Mucosa of stomach (tissue), 1 donor: ENCODE data around the gene PRICKLE2.

Experiments used
- H3K27me3 ChIP-seq: one replicate; pipeline ENCODE4 v1.7.0; 2013; ENCODE audit warnings: mild to moderate bottlenecking, low read length; ENCODE audit not compliant: control insufficient read depth, insufficient read depth
- H3K36me3 ChIP-seq: one replicate; pipeline ENCODE4 v1.7.0; 2013; ENCODE audit warnings: low read length; ENCODE audit not compliant: control insufficient read depth, insufficient read depth
- H3K4me1 ChIP-seq: one replicate; pipeline ENCODE4 v1.7.0; 2013; ENCODE audit warnings: mild to moderate bottlenecking, low read length; ENCODE audit not compliant: control insufficient read depth, insufficient read depth
- H3K4me3 ChIP-seq: one replicate; pipeline ENCODE4 v1.7.0; 2013; ENCODE audit warnings: low read length
- H3K9ac ChIP-seq: one replicate; pipeline ENCODE4 v1.7.0; 2013; ENCODE audit warnings: mild to moderate bottlenecking, low read length, moderate library complexity
- H3K9me3 ChIP-seq: one replicate; pipeline ENCODE4 v1.7.0; 2013; ENCODE audit warnings: mild to moderate bottlenecking, low read length, moderate library complexity; ENCODE audit not compliant: control insufficient read depth
- donor health status: Pancreatic carcinoma.

Gene PRICKLE2

DNA sequence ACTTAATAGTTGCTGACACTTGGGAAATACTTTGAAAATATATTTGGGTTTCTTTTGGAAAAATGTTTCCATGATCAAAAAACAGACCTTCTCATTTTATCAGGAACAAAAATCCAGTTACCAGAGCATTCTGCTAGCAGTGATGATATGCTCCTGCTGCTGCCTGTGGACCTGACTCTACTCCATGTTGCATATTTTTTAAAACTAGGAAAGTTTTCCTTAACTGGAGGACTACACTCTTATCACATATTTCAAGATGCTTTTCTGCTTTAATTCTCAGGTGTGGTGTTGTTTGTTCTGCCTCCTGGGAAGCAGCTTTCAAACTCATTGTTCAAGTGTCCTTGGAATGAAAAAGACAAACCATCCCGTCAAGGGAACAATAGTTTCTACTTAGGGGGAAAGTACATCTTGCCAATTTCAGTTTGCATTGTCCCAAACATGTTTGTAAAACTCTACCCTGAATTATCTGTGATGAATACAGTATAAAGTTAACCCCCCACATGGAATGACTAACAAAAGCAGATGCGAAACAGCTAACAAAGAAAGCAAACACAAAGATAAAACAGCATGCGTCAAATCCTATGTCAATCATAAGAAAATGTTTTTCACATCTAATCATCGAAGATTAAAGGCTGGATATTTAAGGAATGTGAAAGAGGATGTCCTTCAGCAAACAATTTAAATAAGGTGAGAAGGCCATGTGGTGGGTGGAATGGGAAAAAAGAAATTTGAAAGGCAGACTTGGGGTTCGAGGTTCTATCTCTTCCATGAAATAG lies 161.9 kb downstream of the PRICKLE2 start:
- Histone ChIP-seq H3K9ac (no peak overlapping the region), H3K36me3 (no peaks in the 10 kb centered on the region), H3K4me3 (no peak overlapping the region), H3K9me3 (no peaks in the 10 kb centered on the region), H3K4me1 (no peaks in the 10 kb centered on the region), H3K27me3 (no peaks in the 10 kb centered on the region)

DNA sequence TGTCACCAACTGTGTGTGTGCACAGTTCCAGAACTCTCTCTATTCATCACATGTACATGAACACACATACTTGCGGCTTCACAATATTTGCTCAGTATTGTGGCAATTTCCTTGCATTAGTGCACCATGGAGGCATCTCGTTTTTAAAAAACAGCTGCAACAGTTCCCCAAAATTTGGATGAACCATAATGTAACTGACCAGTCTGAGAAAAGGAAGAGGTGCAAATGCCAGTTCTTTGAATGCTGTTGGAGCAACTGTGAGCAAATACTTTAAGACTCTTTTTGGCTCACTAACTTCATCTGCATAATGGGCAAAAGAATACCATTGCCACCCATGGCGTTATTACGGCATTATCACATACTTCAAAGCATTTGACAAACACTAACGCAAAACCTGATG lies 163.6 kb downstream of the PRICKLE2 start:
- Histone ChIP-seq H3K9me3 (no peaks in the 10 kb centered on the region), H3K4me1 (no peaks in the 10 kb centered on the region), H3K4me3 (no peak overlapping the region), H3K27me3 (no peaks in the 10 kb centered on the region), H3K36me3 (no peaks in the 10 kb centered on the region), H3K9ac (no peak overlapping the region)

DNA sequence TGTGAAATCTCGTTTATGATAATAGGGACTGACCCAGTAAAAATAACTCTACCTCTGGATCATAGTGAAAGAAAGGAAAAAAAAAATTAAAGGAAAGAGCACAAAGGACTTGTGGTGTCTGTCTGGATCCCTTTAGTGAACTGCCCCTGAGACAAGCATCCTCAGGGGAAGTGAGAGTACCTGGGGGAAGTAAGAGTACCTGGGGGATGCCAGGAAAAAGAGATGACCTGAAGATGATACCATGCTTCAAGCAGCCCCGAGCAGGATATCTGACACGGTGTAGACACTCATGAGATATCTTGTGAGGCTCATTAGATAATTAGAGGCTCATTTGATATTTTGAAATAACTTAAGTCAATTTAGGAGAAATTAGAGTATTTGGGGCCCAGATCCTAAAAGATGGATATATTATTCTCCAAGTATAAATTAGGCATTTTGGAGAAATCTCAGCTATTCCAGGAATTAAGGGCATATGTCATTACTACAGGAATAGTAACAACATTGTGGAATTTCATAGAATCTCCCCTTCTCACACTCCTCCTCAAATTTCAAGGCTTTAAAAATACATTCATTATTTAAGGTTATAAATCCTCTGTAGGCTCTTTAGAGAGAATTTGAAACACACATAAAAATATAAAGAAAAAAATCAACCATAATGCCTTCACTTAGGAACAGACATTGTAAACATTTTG lies 165.6 kb downstream of the PRICKLE2 start:
- H3K36me3 ChIP-seq, result no peaks in the 10 kb centered on the region
- H3K4me3 ChIP-seq, result no peak overlapping the region
- H3K4me1 ChIP-seq, result no peaks in the 10 kb centered on the region
- H3K9me3 ChIP-seq, result no peaks in the 10 kb centered on the region
- H3K27me3 ChIP-seq, result no peaks in the 10 kb centered on the region
- no peak overlapping the region for H3K9ac ChIP-seq

DNA sequence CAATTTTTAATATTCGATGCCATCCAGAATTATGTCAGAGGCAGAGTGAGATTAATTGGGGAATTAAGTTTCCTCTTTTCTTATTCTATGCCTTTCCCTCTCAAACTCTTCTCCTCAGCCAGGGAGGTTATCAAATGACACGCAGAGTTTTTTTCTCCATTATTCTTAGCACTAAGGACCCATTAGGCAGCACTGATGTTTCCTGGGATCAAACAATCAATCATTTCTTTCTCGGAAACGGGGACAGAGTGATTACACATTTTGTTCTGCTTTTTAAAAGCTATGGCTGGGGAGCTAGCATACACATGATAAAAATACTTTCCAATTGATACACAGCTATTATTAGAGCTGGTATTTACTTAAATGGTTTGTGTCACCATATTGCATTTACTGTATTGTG lies 166.7 kb downstream of the PRICKLE2 start:
- H3K4me1 ChIP-seq, result no peaks in the 10 kb centered on the region
- H3K27me3 ChIP-seq, result no peaks in the 10 kb centered on the region
- H3K36me3 ChIP-seq, result no peaks in the 10 kb centered on the region
- H3K9me3 ChIP-seq, result no peaks in the 10 kb centered on the region
- H3K4me3 ChIP-seq, result no peak overlapping the region
- no peak overlapping the region for H3K9ac ChIP-seq

DNA sequence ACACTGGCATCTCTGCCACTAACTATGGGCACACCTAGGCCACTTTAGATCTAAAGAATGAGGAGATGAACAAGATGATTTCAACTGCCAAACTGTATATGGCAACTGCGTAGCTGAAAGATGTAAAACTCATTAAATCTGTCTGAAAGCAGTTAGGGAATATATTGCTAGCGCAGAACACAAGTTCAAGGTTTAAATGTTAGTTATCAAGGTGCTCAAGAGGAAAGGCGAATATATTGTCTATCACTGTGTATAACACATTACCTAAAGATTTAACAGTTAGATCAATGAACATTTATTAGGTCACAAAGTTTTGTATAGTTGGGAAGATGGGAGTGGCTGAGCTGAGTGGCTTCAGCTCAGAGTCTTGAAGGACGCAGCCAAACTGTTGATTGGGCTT lies 168.0 kb downstream of the PRICKLE2 start:
- Histone ChIP-seq H3K9ac (no peak overlapping the region), H3K36me3 (no peaks in the 10 kb centered on the region), H3K9me3 (no peaks in the 10 kb centered on the region), H3K4me1 (no peaks in the 10 kb centered on the region), H3K4me3 (no peak overlapping the region), H3K27me3 (no peaks in the 10 kb centered on the region)

DNA sequence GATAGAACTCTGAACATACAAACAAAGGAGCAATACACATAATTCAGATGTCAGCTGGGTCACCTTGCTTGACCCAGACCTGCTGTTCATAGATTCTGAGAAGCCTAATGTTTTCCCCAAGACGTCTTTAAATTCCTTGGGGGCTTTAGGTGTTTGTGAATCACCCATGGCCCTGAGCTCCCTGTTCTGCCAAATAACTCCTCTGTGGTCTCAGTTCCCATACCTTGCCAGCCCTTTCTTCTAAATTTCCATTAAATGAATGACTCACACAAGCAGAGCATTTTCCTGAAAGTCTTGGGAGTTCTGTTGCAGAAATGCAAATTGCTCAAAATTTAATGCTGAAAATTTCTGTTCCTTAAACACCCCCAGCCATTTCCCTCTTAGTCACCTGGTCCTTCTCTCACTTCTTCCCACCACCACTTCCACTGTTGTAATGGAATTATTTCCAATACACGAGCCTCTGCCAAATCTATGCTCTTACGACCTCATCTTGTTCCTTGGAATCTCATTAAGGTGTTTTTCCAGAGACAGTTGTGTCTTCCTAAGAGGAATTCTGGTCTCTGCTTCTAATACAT lies 168.6 kb downstream of the PRICKLE2 start:
- Histone ChIP-seq H3K9ac (no peak overlapping the region), H3K4me1 (no peaks in the 10 kb centered on the region), H3K4me3 (no peak overlapping the region), H3K9me3 (no peaks in the 10 kb centered on the region), H3K36me3 (no peaks in the 10 kb centered on the region), H3K27me3 (no peaks in the 10 kb centered on the region)

DNA sequence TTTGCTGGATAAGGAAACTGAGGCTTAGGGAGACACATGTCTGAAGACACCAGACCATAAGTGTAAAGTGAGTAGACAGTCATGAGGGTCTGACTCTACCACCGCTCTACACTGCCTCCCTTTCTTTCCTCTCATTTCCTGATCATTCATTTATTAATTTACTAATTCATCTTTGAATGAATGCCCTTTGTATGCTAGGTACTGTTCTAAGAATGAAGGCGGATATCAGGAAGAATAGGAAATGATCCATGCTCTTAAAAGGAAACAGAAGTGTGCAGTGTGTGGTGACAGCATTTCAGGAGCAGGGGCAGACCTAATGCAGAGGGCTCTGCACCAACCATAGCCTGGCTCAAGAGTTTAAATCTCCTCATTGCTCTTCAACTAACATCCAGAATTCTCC lies 170.2 kb downstream of the PRICKLE2 start:
- Histone ChIP-seq H3K36me3 (no peaks in the 10 kb centered on the region), H3K9ac (no peak overlapping the region), H3K9me3 (no peaks in the 10 kb centered on the region), H3K27me3 (no peaks in the 10 kb centered on the region), H3K4me3 (no peak overlapping the region), H3K4me1 (no peaks in the 10 kb centered on the region)

DNA sequence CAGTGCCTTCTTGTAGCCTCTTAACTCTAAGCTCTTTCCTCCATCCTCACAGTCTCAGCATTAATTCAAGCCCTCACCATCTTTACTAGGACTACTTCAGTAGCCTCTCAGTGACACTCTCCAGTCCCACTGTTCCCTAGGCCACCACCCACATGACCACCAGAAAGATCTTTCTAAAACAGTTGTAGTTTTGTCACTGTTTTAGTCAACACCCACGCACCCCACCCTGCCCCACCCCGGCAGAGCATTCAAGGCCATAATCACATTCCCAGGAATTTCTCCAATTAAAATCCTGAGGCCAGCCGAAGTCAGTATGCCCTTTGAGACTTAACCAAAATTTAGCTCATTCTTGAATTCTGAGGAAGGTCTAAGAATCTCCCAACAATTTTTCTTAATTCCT lies 170.8 kb downstream of the PRICKLE2 start:
- Histone ChIP-seq H3K4me1 (no peaks in the 10 kb centered on the region), H3K9ac (no peak overlapping the region), H3K9me3 (no peaks in the 10 kb centered on the region), H3K36me3 (no peaks in the 10 kb centered on the region), H3K27me3 (no peaks in the 10 kb centered on the region), H3K4me3 (no peak overlapping the region)

DNA sequence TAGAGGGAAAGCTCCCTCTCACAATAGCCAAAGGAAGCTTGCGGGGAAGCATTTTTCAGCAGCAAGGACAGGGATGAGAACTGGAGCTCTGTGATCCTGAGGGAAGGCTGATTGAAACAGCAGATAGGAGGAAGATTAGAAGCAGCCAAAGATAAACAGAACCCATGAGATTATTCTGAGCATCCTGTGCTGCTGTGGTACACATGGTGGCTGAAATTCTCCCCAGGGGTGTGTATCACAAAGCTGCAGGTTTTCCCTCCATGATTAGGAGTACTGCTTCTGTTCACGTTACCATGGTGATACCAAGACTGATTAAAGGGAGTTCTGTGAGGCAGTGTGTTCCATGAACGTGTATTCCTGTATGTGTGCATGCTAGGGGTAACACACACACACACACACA lies 171.7 kb downstream of the PRICKLE2 start:
- Histone ChIP-seq H3K36me3 (no peaks in the 10 kb centered on the region), H3K9me3 (no peaks in the 10 kb centered on the region), H3K4me1 (no peaks in the 10 kb centered on the region), H3K27me3 (no peaks in the 10 kb centered on the region), H3K4me3 (no peak overlapping the region), H3K9ac (no peak overlapping the region)

DNA sequence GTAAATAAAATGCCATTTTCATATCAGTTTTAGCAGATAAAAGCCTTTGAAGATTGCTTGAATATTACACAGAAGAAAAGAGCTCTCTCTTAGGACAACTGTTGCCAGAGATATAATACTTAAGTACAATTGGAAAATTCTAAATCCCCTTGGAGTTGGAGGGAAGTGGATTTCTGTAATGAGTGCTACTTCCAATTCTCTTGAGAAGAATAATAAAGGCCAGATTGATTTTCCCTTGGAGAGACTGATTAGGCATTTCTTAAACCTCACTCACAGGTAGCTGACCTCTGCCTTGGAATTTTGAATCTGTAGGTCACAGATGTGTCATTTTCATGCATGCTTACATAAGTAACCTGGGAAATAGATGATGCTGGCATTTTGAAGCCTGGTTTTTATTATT lies 172.1 kb downstream of the PRICKLE2 start:
- Histone ChIP-seq H3K4me3 (no peak overlapping the region), H3K9me3 (no peaks in the 10 kb centered on the region)

DNA sequence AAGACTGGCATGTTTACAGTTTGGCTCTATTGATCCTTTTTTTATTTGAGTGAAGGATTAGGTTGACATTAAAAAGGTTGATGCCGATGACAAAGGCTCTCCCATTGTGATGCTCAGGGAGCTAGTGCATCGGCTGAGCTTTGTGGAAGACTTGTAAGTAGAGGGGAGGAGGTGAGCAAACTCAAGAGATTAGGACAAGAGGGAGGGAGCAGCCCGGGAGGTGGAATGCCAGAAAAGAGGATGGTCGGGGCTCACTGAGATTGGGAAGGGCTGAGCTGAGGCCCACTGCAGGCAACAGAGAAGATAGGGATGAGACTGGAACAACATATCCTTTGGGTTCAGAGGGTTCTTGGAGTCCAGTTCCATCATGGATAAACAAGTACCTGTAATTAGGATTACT lies 175.4 kb downstream of the PRICKLE2 start:
- no peaks in the 10 kb centered on the region for H3K9me3 ChIP-seq
- no peaks in the 10 kb centered on the region for H3K4me1 ChIP-seq
- no peak overlapping the region for H3K4me3 ChIP-seq
- H3K9ac ChIP-seq, result no peak overlapping the region
- no peaks in the 10 kb centered on the region for H3K27me3 ChIP-seq
- no peaks in the 10 kb centered on the region for H3K36me3 ChIP-seq

More for the DNA sequence above, 172.1 kb downstream of the PRICKLE2 start:
- Histone ChIP-seq H3K36me3 (no peaks in the 10 kb centered on the region), H3K27me3 (no peaks in the 10 kb centered on the region), H3K9ac (no peak overlapping the region), H3K4me1 (no peaks in the 10 kb centered on the region)

DNA sequence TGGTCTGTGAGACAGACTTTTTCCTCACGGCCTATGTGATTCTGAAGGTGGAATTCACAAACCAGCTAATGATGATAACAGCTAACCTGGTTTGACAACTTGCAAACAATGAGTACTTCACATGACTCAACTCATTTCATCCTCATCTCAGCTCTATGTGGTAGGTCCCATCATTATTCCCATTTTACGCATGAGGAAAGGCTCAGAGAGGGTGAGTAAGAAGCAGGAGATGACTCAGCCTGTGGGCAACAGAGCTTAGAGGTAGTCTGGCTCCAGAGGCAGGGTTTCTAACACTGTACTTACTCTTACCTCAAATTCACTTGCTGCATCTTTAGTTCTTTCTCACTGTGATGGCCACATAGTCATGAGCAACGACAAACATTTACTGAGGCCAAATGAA lies 176.1 kb downstream of the PRICKLE2 start:
- Histone ChIP-seq H3K4me3 (no peak overlapping the region), H3K9me3 (no peaks in the 10 kb centered on the region), H3K9ac (no peak overlapping the region), H3K4me1 (no peaks in the 10 kb centered on the region), H3K36me3 (no peaks in the 10 kb centered on the region), H3K27me3 (no peaks in the 10 kb centered on the region)
